ENCODE results near the gene GPR17. TPM values are rescaled to one million over a fixed set of nuclear protein-coding genes. Genes with fewer than 3 reads are reported as not detected.

GPR17 gene
- total and polyA plus RNA-seq, 8 donors, result 0.35 to 1.9 TPM; not detected in 6

DNA sequence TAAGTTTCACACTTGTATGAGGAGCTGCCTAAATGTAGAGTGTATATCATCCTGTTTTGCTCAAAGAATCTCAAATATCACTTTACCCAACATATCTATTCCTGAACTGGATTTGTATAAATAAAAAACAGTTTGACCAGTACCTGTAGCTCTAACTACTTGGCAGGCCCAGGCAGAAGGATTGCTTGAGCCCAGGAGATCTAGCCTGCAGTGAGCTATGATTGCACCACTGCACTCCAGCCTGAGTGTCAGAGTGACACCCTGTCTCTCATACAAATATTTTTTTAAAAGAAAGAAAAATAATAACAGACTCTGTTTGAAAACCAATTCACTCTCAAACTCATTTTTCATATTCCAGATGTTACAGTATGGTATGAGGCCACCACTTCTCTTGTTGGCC is 37.1 kb downstream of the GPR17 start:
- intact Hi-C loops (cut with DNase I), result no loop called here
- peaks cover 0 to 5% (median 5%) of the 10 kb centered on the region in 3 donors for H3K4me1 ChIP-seq
- ATAC-seq (peak in 3 of 4 donors; percentile 45 to 48 (median 47)), DNase-seq (no peak), FAIRE-seq (no peak)
- no peak overlapping the region for H3K4me3 ChIP-seq
- no peaks in the 10 kb centered on the region for H3K27me3 ChIP-seq
- H3K36me3 ChIP-seq, result no peaks in the 10 kb centered on the region
- no peaks in the 10 kb centered on the region for H3K9me3 ChIP-seq
- TF ChIP-seq, protein P1, sequence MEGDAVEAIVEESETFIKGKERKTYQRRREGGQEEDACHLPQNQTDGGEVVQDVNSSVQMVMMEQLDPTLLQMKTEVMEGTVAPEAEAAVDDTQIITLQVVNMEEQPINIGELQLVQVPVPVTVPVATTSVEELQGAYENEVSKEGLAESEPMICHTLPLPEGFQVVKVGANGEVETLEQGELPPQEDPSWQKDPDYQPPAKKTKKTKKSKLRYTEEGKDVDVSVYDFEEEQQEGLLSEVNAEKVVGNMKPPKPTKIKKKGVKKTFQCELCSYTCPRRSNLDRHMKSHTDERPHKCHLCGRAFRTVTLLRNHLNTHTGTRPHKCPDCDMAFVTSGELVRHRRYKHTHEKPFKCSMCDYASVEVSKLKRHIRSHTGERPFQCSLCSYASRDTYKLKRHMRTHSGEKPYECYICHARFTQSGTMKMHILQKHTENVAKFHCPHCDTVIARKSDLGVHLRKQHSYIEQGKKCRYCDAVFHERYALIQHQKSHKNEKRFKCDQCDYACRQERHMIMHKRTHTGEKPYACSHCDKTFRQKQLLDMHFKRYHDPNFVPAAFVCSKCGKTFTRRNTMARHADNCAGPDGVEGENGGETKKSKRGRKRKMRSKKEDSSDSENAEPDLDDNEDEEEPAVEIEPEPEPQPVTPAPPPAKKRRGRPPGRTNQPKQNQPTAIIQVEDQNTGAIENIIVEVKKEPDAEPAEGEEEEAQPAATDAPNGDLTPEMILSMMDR (IDR thresholded peaks at IDR 0.05), result no peak
- no peak overlapping the region for H3K27ac ChIP-seq

DNA sequence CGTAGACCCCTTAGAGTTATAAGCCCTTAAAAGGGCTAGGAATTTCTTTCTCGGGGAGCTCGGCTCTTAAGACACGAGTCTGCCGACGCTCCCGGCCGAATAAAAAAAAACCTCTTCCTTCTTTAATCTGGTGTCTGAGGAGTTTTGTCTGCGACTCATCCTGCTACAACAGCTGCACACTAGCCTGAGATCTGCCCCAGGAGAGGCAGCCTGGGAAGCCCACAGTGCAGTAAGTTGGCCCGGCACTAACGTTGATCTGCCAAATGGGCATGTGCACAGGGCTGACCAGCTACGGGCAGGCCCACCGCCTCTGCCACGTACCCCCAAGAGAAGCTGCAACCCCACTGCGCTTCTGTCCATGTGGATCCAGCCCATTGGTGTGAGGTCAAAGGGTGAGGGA is 37.8 kb downstream of the GPR17 start:
- ATAC-seq (peak in 2 of 4 donors; percentile 36), DNase-seq (peak in 1 of 6 donors; percentile 11), FAIRE-seq (no peak)
- WGBS, 2 donors, result 76 to 77% methylated on average over 15 of the region's 15 CpGs
- Histone ChIP-seq H3K27ac (no peak overlapping the region), H3K36me3 (no peaks in the 10 kb centered on the region), H3K9me3 (no peaks in the 10 kb centered on the region), H3K27me3 (no peaks in the 10 kb centered on the region), H3K4me1 (peaks cover 0 to 5% (median 5%) of the 10 kb centered on the region in 3 donors), H3K4me3 (no peak overlapping the region)
- intact Hi-C loops (cut with DNase I), result no loop called here
- TF ChIP-seq, protein P1 (IDR thresholded peaks at IDR 0.05), result no peak

DNA sequence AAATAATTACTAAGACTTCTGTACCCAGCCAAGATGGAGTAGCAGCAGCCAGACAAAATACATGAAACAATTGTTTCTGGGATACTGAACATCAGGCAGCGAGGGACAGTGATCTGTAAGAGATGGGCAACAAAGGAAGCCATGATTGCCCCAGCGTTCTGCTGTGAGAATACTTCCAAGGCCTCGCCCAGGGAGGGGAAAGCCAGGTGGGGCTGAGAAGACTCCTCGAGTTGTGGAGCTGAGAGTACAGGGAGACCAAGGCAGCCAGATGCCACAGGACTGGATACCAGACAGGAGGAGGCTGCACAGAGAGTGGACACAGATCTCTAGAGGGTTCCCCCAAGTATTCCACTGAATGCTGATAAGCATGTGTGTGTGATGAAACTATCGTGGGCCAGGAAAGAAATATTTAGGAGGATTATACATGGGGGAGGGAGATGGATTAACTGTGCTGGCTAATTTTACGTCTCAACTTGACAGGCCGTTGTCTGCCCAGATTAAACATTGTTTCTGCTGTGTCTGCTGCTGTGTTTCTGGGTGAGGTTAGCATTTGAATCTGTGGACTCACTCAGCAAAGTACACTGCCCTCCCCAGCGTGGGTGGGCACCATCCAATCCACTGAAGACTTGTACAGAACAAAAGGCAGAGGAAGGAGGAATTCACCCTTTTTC is 39.6 kb downstream of the GPR17 start:
- Histone ChIP-seq H3K27ac (no peak overlapping the region), H3K9me3 (no peaks in the 10 kb centered on the region), H3K4me3 (no peak overlapping the region), H3K4me1 (peaks cover 0 to 5% (median 5%) of the 10 kb centered on the region in 3 donors), H3K27me3 (no peaks in the 10 kb centered on the region), H3K36me3 (no peaks in the 10 kb centered on the region)
- FAIRE-seq, result no peak
- 79% methylated on average over 8 of the region's 8 CpGs for WGBS, 2 donors
- no peak for ATAC-seq
- DNase-seq, result no peak
- TF ChIP-seq, protein P1 (IDR thresholded peaks at IDR 0.05), result no peak
- intact Hi-C loops (cut with DNase I), result no loop called here

DNA sequence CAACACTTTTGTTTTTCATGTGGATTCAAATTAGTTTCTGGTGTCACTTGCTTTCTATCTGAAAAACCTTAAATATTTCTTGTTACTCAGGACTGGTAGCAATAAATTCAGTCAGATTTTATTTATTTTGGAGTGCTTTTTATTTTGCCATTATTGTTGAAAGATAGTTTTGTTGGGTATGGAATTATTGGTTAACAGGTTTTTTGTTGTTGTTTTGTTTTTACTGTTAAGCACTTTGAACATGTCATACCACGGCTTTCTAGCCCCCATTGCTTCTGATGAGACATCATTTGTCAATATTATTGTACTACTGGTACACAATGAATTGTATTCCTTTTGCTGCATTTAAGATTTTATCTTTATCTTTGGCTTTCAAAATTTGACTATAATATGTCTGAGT is 42.5 kb downstream of the GPR17 start:
- H3K4me3 ChIP-seq, result no peak overlapping the region
- 62 to 68% methylated on average over 1 of the region's 1 CpG for WGBS, 2 donors
- intact Hi-C loops (cut with DNase I), result no loop called here
- TF ChIP-seq, protein P1 (IDR thresholded peaks at IDR 0.05), result no peak
- ATAC-seq, result no peak
- H3K36me3 ChIP-seq, result no peaks in the 10 kb centered on the region
- no peak for FAIRE-seq
- no peaks in the 10 kb centered on the region for H3K9me3 ChIP-seq
- H3K27me3 ChIP-seq, result no peaks in the 10 kb centered on the region
- no peak for DNase-seq
- no peaks in the 10 kb centered on the region for H3K4me1 ChIP-seq
- H3K27ac ChIP-seq, result no peak overlapping the region

DNA sequence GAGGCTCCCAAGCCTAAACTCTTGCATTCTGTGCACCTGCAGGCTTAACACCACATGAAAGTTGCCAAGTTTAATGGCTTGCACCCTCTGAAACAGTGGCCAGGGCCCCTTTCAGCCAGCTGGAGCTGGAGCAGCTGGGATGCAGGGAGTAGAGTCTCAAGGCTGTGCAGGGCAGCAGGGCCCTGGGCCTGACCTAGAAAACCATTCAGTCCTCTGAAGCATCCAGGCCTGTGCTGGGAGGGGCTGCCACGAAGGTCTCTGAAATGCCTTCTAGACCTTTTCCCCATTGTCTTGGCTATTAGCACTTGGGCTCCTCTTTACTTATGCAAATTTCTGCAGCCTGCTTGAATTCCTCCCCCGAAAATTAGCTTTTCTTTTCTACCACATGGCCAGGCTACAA is 44.7 kb downstream of the GPR17 start:
- intact Hi-C loops (cut with DNase I), result no loop called here
- Histone ChIP-seq H3K4me1 (no peaks in the 10 kb centered on the region), H3K9me3 (no peaks in the 10 kb centered on the region), H3K36me3 (no peaks in the 10 kb centered on the region), H3K4me3 (no peak overlapping the region), H3K27ac (no peak overlapping the region), H3K27me3 (no peaks in the 10 kb centered on the region)
- no peak for DNase-seq
- ATAC-seq, result no peak
- TF ChIP-seq, protein P1 (IDR thresholded peaks at IDR 0.05), result no peak
- 77 to 91% methylated on average over 2 of the region's 2 CpGs for WGBS, 2 donors
- FAIRE-seq, result no peak
